Osteocyte (in vitro differentiated cells): ENCODE data around the gene LKAAEAR1. TPM values are rescaled to one million over a fixed set of nuclear protein-coding genes. Genes with fewer than 3 reads are reported as not detected.

ENCODE experiments used
- DNase-seq: peaks from one replicate; pipeline ENCODE4 v3.0.0; 2021; ENCODE audit warnings: mixed read lengths; ENCODE audit not compliant: unreplicated experiment; ENCODE audit errors: extremely low spot score
- H3K27ac Mint-ChIP-seq: one replicate; pipeline ENCODE4 v1.8.0; 2021; ENCODE audit warnings: mild to moderate bottlenecking, mixed read lengths; ENCODE audit not compliant: unreplicated experiment
- H3K27me3 Mint-ChIP-seq: one replicate; pipeline ENCODE4 v1.8.0; 2021; ENCODE audit warnings: mixed read lengths; ENCODE audit not compliant: unreplicated experiment
- H3K36me3 Mint-ChIP-seq: one replicate; pipeline ENCODE4 v1.8.0; 2021; ENCODE audit warnings: mixed read lengths; ENCODE audit not compliant: unreplicated experiment
- H3K4me1 Mint-ChIP-seq: one replicate; pipeline ENCODE4 v1.8.0; 2021; ENCODE audit warnings: mixed read lengths; ENCODE audit not compliant: unreplicated experiment
- H3K4me3 Mint-ChIP-seq: one replicate; pipeline ENCODE4 v1.8.0; 2021; ENCODE audit warnings: mild to moderate bottlenecking, moderate library complexity, mixed read lengths; ENCODE audit not compliant: unreplicated experiment
- H3K9me3 Mint-ChIP-seq: one replicate; pipeline ENCODE4 v1.8.0; 2021; ENCODE audit warnings: mixed read lengths; ENCODE audit not compliant: unreplicated experiment
- CTCF ChIP-seq: fragments of 200-600 bp; sonication (generic); IDR thresholded peaks from 2 replicates; pipeline ENCODE4 v1.5.0; 2021; ENCODE audit warnings: antibody characterized with exemption, mild to moderate bottlenecking, moderate library complexity
- total RNA-seq: library from RNA; stranded (reverse); gene quantifications from 2 replicates; pipeline ENCODE4 v1.2.1, GENCODE V29; 2021

Gene LKAAEAR1
- total RNA-seq, 1 donor from 2014 or later, result not detected

GRCh38 chr20:64073476-64074183 is 10.6 kb downstream of the LKAAEAR1 start:
- no peak overlapping the region for H3K4me3 Mint-ChIP-seq
- H3K4me1 Mint-ChIP-seq, result peaks cover 4% of the 10 kb centered on the region
- DNase-seq, result no peak
- H3K27ac Mint-ChIP-seq, result no peak overlapping the region
- peaks cover 5% of the 10 kb centered on the region for H3K36me3 Mint-ChIP-seq
- H3K27me3 Mint-ChIP-seq, result no peaks in the 10 kb centered on the region
- no peak for TF ChIP-seq CTCF
- H3K9me3 Mint-ChIP-seq, result no peaks in the 10 kb centered on the region

GRCh38 chr20:64072498-64073063 is 11.6 kb downstream of the LKAAEAR1 start:
- H3K4me3 Mint-ChIP-seq, result no peak overlapping the region

GRCh38 chr20:64071341-64072332 is 12.6 kb downstream of the LKAAEAR1 start:
- no peaks in the 10 kb centered on the region for H3K27me3 Mint-ChIP-seq
- H3K4me3 Mint-ChIP-seq, result no peak overlapping the region
- no peaks in the 10 kb centered on the region for H3K4me1 Mint-ChIP-seq
- DNase-seq, result no peak
- no peaks in the 10 kb centered on the region for H3K9me3 Mint-ChIP-seq
- TF ChIP-seq CTCF, result no peak
- H3K36me3 Mint-ChIP-seq, result peaks cover 5% of the 10 kb centered on the region
- no peak overlapping the region for H3K27ac Mint-ChIP-seq

More at GRCh38 chr20:64072498-64073063, 11.6 kb downstream of the LKAAEAR1 start:
- H3K27me3 Mint-ChIP-seq, result no peaks in the 10 kb centered on the region
- H3K36me3 Mint-ChIP-seq, result peaks cover 5% of the 10 kb centered on the region
- no peak for DNase-seq
- no peak for TF ChIP-seq CTCF
- H3K4me1 Mint-ChIP-seq, result no peaks in the 10 kb centered on the region
- no peak overlapping the region for H3K27ac Mint-ChIP-seq
- no peaks in the 10 kb centered on the region for H3K9me3 Mint-ChIP-seq

- Mint-ChIP-seq H3K4me3 (no peak overlapping the region), H3K9me3 (no peaks in the 10 kb centered on the region), H3K4me1 (peaks cover 6% of the 10 kb centered on the region), H3K36me3 (peaks cover 5% of the 10 kb centered on the region), H3K27ac (no peak overlapping the region), H3K27me3 (no peaks in the 10 kb centered on the region)
- TF ChIP-seq CTCF, result no peak
- DNase-seq, result no peak
These were observed 13.8 kb downstream of the LKAAEAR1 start for GRCh38 chr20:64070244-64070993.
